Heart left ventricle (tissue), 16 donors: ENCODE results near the gene KIAA1191. TPM values are rescaled to one million over a fixed set of nuclear protein-coding genes. Genes with fewer than 3 reads are reported as not detected.

ENCODE experiments used
- ATAC-seq, 4 donors: fragments of 200-7000 bp; cut with Tn5 transposase; one replicate each; pipeline ENCODE4 v1.9.1; 2020 to 2022; ENCODE audit warnings: moderate library complexity in 4 of 4, mild to moderate bottlenecking in 3 of 4, moderate number of reproducible peaks in 1 of 4
- DNase-seq, 5 donors: peaks; one replicate each; pipeline ENCODE4 v3.0.0-alpha.2; 2020
- H3K27ac ChIP-seq, 12 donors: fragments of 200-600 bp; sonication (generic) in 4 of 12; one replicate each; pipeline versions ENCODE4 v1.5.0 to v1.8.0; 2016 to 2022; ENCODE audit warnings: mild to moderate bottlenecking in 2 of 12
- H3K27me3 ChIP-seq, 9 donors: fragments of 200-600 bp; sonication (generic) in 2 of 9; one replicate each; pipeline versions ENCODE4 v1.5.1 to v1.8.0; 2016 to 2022; ENCODE audit warnings: mild to moderate bottlenecking in 3 of 9
- H3K36me3 ChIP-seq, 9 donors: fragments of 200-600 bp; sonication (generic) in 2 of 9; one replicate each; pipeline versions ENCODE4 v1.5.0 to v1.8.0; 2018 to 2022; ENCODE audit warnings: mild to moderate bottlenecking in 2 of 9
- H3K4me1 ChIP-seq, 12 donors: fragments of 200-600 bp; sonication (generic) in 4 of 12; one replicate each; pipeline versions ENCODE4 v1.5.0 to v1.8.0; 2016 to 2022; ENCODE audit warnings: mild to moderate bottlenecking in 3 of 12
- H3K4me3 ChIP-seq, 12 donors: fragments of 200-600 bp; sonication (generic) in 4 of 12; one replicate each; pipeline versions ENCODE4 v1.5.0 to v1.8.0; 2017 to 2022; ENCODE audit warnings: mild to moderate bottlenecking in 9 of 12, moderate library complexity in 4 of 12
- H3K9me3 ChIP-seq, 12 donors: fragments of 200-600 bp; sonication (generic) in 4 of 12; one replicate each; pipeline versions ENCODE4 v1.5.0 to v1.8.0; 2016 to 2022; ENCODE audit warnings: mild to moderate bottlenecking in 1 of 12
- CTCF ChIP-seq, 12 donors: fragments of 200-600 bp; sonication (generic) in 4 of 12; IDR thresholded peaks; one replicate each; pipeline versions ENCODE4 v1.5.0 to v1.8.0; 2018 to 2022; ENCODE audit warnings: antibody characterized with exemption in 12 of 12, mild to moderate bottlenecking in 5 of 12
- POLR2A ChIP-seq, 2 donors: fragments of 450-650 bp; IDR thresholded peaks; one replicate each; pipeline ENCODE4 v1.6.1; 2017; ENCODE audit warnings: antibody characterized with exemption in 2 of 2, mild to moderate bottlenecking in 2 of 2, moderate library complexity in 2 of 2
- WGBS, 4 donors: extraction: QIAGEN DNeasy Blood & Tissue Kit in 2 of 4; methylation state at CpG; one replicate each; pipeline versions ENCODE4 v1.1.5 to v1.1.7; 2013 to 2018; 5-methylcytosine and 5-hydroxymethylcytosine counted together
- intact Hi-C, 10 donors: fragments of 100-400 bp; cut with DNase I; formaldehyde crosslinking; loops; one replicate each; pipeline versions ENCODE4 v1.11.1 to v1.14.2; 2022
- polyA plus RNA-seq, 2 donors: library from polyadenylated mRNA; stranded (reverse); fragments of 200-250 nt; gene quantifications; one replicate each; pipeline ENCODE4 v1.2.3, GENCODE V29; 2013
- total RNA-seq, 9 donors: library from RNA; depleted of rRNA in 2 of 9; stranded (reverse); fragments of >200 nt in 2 of 9; fragmentation: NEBNext Ultra II Directional in 3 of 9; extraction: Animal tissue kit (Norgen Biotek cat#: 25700) in 3 of 9; gene quantifications; one replicate each; pipeline versions ENCODE4 v1.1.0 to v1.2.4, GENCODE V29; 2016 to 2023
- donor health status: ischemic (EF 13 %, LVEDD 7.1; RV severe dilation, severe dysfunction).
- donor health status: healthy with polysubstance abuse.
- donor health status: DM: no; HTN: yes; CAD: no.
- donor health status: DM: no; HTN: no; CAD: no.
- donor health status: ischemic (EF 25% LVEDD 6.9; RV normal size, moderate dysfunction).
- donor health status: ischemic (EF 25% LVEDD 5.7; RV mildly dilated, moderate dysfunction).
- donor health status: healthy.
- donor health status: DM: yes; HTN: yes; CAD: no.
- donor health status: ischemic (EF 35%, LVEDD 5.7; RV mildly dilated, moderate dysfunction).
- donor health status: nonischemic (EF 11% LVEDD 7.7; RV severe dilation, severe dysfunction).
- donor health status: DM: yes; HTN: yes; CAD: no.
- donor health status: PGD.
- donor health status: ischemic (EF 29% LVEDD 5.4; RV normal size, mild dysfunction).
- donor health status: nonischemic (EF 23%, LVEDD 6.1; RV moderate dilation, normal function).

KIAA1191 gene
- total and polyA plus RNA-seq, 11 donors, result 42.8 to 143 (median 99.4) TPM

- Histone ChIP-seq H3K27me3 (no peaks in the 10 kb centered on the region), H3K36me3 (peaks cover 0 to 48% (median 15%) of the 10 kb centered on the region in 9 donors), H3K4me1 (no peaks in the 10 kb centered on the region), H3K27ac (no peak overlapping the region), H3K9me3 (peaks cover 0 to 2% (median 0%) of the 10 kb centered on the region in 12 donors), H3K4me3 (no peak overlapping the region)
- WGBS, 4 donors, result 94 to 97% (median 95%) methylated on average over 5 of the region's 5 CpGs
- TF ChIP-seq CTCF (IDR thresholded peaks at IDR 0.05) (no peak), POLR2A (IDR thresholded peaks at IDR 0.05) (no peak)
- ATAC-seq, result no peak
- DNase-seq, result no peak
- intact Hi-C loops, result no loop called here
These were observed 22.3 kb downstream of the KIAA1191 start for GRCh38 chr5:176339304-176339703.

- intact Hi-C loops, result no loop called here
- H3K9me3 ChIP-seq, result peaks cover 0 to 13% (median 2%) of the 10 kb centered on the region in 12 donors
- H3K36me3 ChIP-seq, result peaks cover 0 to 44% (median 15%) of the 10 kb centered on the region in 9 donors
- 52 to 65% (median 54%) methylated on average over 1 of the region's 1 CpG for WGBS, 4 donors
- H3K27me3 ChIP-seq, result no peaks in the 10 kb centered on the region
- no peak for ATAC-seq
- no peak overlapping the region for H3K4me3 ChIP-seq
- no peaks in the 10 kb centered on the region for H3K4me1 ChIP-seq
- no peak for TF ChIP-seq CTCF (IDR thresholded peaks at IDR 0.05)
- TF ChIP-seq POLR2A (IDR thresholded peaks at IDR 0.05), result no peak
- no peak overlapping the region for H3K27ac ChIP-seq
- DNase-seq, result no peak
These were observed 23.7 kb downstream of the KIAA1191 start for GRCh38 chr5:176337913-176338312.

GRCh38 chr5:176334031-176334770, 27.4 kb downstream of the KIAA1191 start:
- intact Hi-C loops, result no loop called here
- H3K9me3 ChIP-seq, result peaks cover 0 to 13% (median 2%) of the 10 kb centered on the region in 12 donors
- ATAC-seq (no peak), DNase-seq (no peak)
- TF ChIP-seq POLR2A (IDR thresholded peaks at IDR 0.05), result no peak
- TF ChIP-seq CTCF (IDR thresholded peaks at IDR 0.05), result no peak
- H3K27me3 ChIP-seq, result no peaks in the 10 kb centered on the region
- H3K36me3 ChIP-seq, result peaks cover 0 to 30% (median 15%) of the 10 kb centered on the region in 9 donors
- H3K4me1 ChIP-seq, result no peaks in the 10 kb centered on the region
- no peak overlapping the region for H3K27ac ChIP-seq
- H3K4me3 ChIP-seq, result no peak overlapping the region

- no peaks in the 10 kb centered on the region for H3K4me1 ChIP-seq
- intact Hi-C loops, result no loop called here
- H3K36me3 ChIP-seq, result peaks cover 0 to 50% (median 36%) of the 10 kb centered on the region in 9 donors
- no peaks in the 10 kb centered on the region for H3K9me3 ChIP-seq
- no peak overlapping the region for H3K4me3 ChIP-seq
- H3K27ac ChIP-seq, result no peak overlapping the region
- TF ChIP-seq POLR2A (IDR thresholded peaks at IDR 0.05) (no peak), CTCF (IDR thresholded peaks at IDR 0.05) (no peak)
- no peaks in the 10 kb centered on the region for H3K27me3 ChIP-seq
- ATAC-seq (no peak), DNase-seq (no peak)
- WGBS, 4 donors, result 96 to 98% (median 97%) methylated on average over 3 of the region's 3 CpGs
These were observed 41.0 kb downstream of the KIAA1191 start for GRCh38 chr5:176320577-176320976.
